ENCODE results near the gene MN1. TPM values are rescaled to one million over a fixed set of nuclear protein-coding genes. Genes with fewer than 3 reads are reported as not detected.

Gene MN1
- total RNA-seq, 1 experiment from 2014 or later = 8.2 TPM

DNA sequence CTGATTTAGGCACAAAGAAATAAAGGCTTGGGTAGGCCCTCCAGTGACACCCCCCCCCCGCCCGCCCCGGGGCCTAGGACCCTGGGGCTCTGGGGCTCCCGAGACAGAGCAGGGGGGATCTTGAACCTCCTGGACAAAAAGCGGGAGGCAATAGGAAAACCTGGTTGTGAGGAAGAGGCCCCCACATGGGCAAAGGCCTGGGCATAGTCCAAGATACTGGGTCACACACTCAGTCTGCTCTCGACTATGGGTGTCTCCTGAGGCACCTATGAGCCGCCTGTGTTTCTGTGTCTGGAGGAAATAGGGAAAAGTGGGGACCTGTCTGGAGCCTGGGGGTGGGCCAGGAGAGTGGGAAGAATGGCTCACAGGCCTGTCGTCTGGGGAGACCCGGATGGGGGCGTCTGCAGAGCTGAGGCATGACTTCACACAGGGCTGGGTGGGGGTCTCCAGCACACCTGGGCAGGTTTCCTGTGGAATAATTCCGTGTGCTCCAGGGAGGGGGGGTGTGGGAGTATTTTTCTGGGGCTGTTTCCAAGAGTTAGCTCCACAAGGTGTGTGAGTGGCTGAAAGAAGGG lies 2.4 kb upstream of the MN1 start:
- no peak for DNase-seq
- no peaks in the 10 kb centered on the region for H3K9me2 ChIP-seq (ENCODE audit: insufficient read depth)
- ChIA-PET CTCF (interaction anchor here (0.7 kb wide), 1 partner anchor 390 kb away, joined by 7 read pairs; no protein-coding TSS in a partner anchor), POLR2A (ENCODE audit: unreplicated experiment) (interaction anchor here (0.7 kb wide), 1 partner anchor 291 kb away, joined by 13 read pairs; no protein-coding TSS in a partner anchor)
- intact Hi-C loops (cut with micrococcal nuclease; ENCODE audit: unreplicated experiment) = loop anchor here (1.0 to 5.0 kb wide), 4 partner anchors 329 to 1132 kb away; no protein-coding TSS in a partner anchor
- peaks cover 13% of the 10 kb centered on the region for H3K79me2 ChIP-seq (ENCODE audit: low read depth)
- H3K36me3 ChIP-seq (ENCODE audit: low read depth) = no peaks in the 10 kb centered on the region
- no peaks in the 10 kb centered on the region for H3K9me3 ChIP-seq (ENCODE audit: insufficient read depth, low read depth)
- no peak overlapping the region for H3K27ac ChIP-seq
- H3K4me1 ChIP-seq (replicated peaks; ENCODE audit: insufficient read depth) = peaks cover 10% of the 10 kb centered on the region
- H3K27me3 ChIP-seq (ENCODE audit: insufficient read depth, low read depth) = no peaks in the 10 kb centered on the region
- BruUV-seq (replicated peaks) = no TSS peak
- H3F3A ChIP-seq (ENCODE audit: insufficient read depth, low read depth) = no peaks in the 10 kb centered on the region
- no peaks in the 10 kb centered on the region for H4K20me1 ChIP-seq (ENCODE audit: insufficient read depth)
- peak overlapping the region; percentile 70; the same call in 1 of the 2 replicates for H3K4me2 ChIP-seq
- no peak overlapping the region for H2AFZ ChIP-seq
- H3K4me3 ChIP-seq = no peak overlapping the region
- TF ChIP-seq, protein P1, sequence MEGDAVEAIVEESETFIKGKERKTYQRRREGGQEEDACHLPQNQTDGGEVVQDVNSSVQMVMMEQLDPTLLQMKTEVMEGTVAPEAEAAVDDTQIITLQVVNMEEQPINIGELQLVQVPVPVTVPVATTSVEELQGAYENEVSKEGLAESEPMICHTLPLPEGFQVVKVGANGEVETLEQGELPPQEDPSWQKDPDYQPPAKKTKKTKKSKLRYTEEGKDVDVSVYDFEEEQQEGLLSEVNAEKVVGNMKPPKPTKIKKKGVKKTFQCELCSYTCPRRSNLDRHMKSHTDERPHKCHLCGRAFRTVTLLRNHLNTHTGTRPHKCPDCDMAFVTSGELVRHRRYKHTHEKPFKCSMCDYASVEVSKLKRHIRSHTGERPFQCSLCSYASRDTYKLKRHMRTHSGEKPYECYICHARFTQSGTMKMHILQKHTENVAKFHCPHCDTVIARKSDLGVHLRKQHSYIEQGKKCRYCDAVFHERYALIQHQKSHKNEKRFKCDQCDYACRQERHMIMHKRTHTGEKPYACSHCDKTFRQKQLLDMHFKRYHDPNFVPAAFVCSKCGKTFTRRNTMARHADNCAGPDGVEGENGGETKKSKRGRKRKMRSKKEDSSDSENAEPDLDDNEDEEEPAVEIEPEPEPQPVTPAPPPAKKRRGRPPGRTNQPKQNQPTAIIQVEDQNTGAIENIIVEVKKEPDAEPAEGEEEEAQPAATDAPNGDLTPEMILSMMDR (conservative IDR thresholded peaks at IDR 0.05) = no peak
- TF ChIP-seq EZH2 (IDR thresholded peaks at IDR 0.05; ENCODE audit: low read depth) = no peak

DNA sequence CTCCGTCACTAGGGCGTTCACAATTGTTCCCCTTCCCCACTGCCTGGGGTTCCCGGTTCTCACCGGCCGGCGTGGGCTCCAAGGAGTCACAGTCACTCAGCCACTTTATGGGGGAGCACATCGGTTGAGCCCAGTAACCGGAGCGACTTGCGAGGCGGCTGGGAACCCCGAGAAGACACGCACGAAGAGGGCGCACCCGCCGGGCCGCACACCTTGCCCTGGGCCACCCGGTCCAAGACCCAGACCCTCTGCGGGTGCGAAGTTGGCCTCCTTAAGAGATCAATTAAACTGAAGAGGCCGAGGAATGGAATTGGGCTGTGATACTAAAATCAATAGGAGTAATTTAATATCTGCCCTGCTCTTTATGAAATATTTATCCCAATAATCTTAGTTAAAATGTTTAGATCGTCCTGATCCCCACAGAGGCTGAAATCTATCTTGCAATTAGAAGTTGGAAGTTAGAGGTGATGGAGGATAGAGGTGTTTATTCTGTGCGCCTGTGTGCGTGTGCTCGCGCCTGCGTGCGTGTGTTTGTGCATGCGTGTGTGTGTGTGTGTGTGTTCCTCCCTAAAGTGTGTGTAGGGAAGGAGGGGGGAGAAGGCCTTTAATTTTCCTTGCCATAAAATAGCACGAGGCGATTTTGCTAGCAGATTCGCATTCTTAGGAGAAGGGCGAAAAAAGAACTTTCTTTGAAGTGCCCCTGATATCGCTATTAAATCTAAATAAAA lies 954 bp upstream of the MN1 start:
- Histone ChIP-seq H3K4me2 (peak overlapping the region; percentile 99), H3K27me3 (ENCODE audit: insufficient read depth, low read depth) (no peaks in the 10 kb centered on the region), H2AFZ (peak overlapping the region; percentile 87), H3K4me1 (replicated peaks; ENCODE audit: insufficient read depth) (peaks cover 10% of the 10 kb centered on the region), H3K36me3 (ENCODE audit: low read depth) (no peaks in the 10 kb centered on the region), H3K79me2 (ENCODE audit: low read depth) (peaks cover 13% of the 10 kb centered on the region), H3K9me2 (ENCODE audit: insufficient read depth) (no peaks in the 10 kb centered on the region), H3F3A (ENCODE audit: insufficient read depth, low read depth) (no peaks in the 10 kb centered on the region), H3K27ac (no peak overlapping the region), H3K9me3 (ENCODE audit: insufficient read depth, low read depth) (no peaks in the 10 kb centered on the region), H3K4me3 (peak overlapping the region; percentile 92), H4K20me1 (ENCODE audit: insufficient read depth) (no peaks in the 10 kb centered on the region)
- intact Hi-C loops (cut with micrococcal nuclease; ENCODE audit: unreplicated experiment) = loop anchor here (1.0 to 5.0 kb wide), 3 partner anchors 133 to 1130 kb away; no protein-coding TSS in a partner anchor
- POLR2A ChIA-PET (ENCODE audit: unreplicated experiment) = interaction anchor here (0.6 kb wide), 1 partner anchor 51 kb away, joined by 6 read pairs; no protein-coding TSS in a partner anchor
- DNase-seq = no peak
- CTCF ChIA-PET = interaction anchor here (0.6 kb wide), 1 partner anchor 377 kb away, joined by 5 read pairs; no protein-coding TSS in a partner anchor
- BruUV-seq (replicated peaks) = TSS peak; percentile 45
- TF ChIP-seq, protein P1 (conservative IDR thresholded peaks at IDR 0.05) = no peak
- no peak for TF ChIP-seq EZH2 (IDR thresholded peaks at IDR 0.05; ENCODE audit: low read depth)

DNA sequence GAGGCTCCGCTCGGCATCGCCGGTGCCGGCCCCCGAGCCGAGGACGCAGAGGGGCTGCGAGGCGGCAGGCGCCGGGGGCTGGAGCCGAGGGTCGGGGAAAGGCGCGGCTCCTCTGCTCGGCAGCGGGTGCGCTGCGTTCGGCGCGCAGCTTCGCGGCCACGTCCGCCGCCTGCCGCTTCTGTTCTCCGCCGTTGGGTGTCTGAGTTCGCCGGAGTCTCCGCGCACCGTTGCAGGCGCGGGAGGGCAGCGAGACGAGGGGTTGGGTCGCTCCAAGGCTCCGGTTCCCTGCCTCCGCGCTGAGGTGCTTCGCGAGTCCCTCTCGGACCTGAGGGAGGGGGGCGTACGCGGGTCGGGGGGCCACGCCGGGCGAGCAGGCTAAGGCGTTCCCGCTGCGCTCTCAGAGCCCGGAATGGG lies 347 bp downstream of the MN1 start:
- BruUV-seq (replicated peaks) = no TSS peak
- Histone ChIP-seq H3K36me3 (ENCODE audit: low read depth) (no peaks in the 10 kb centered on the region), H3K79me2 (ENCODE audit: low read depth) (peaks cover 13% of the 10 kb centered on the region)

More for the DNA sequence above, 347 bp downstream of the MN1 start:
- Histone ChIP-seq H3K9me2 (ENCODE audit: insufficient read depth) (no peaks in the 10 kb centered on the region), H3K27me3 (ENCODE audit: insufficient read depth, low read depth) (no peaks in the 10 kb centered on the region), H4K20me1 (ENCODE audit: insufficient read depth) (no peaks in the 10 kb centered on the region), H3K9me3 (ENCODE audit: insufficient read depth, low read depth) (no peaks in the 10 kb centered on the region), H3K4me1 (replicated peaks; ENCODE audit: insufficient read depth) (peaks cover 10% of the 10 kb centered on the region), H3K4me3 (peak overlapping the region; percentile 92), H3F3A (ENCODE audit: insufficient read depth, low read depth) (no peaks in the 10 kb centered on the region), H3K4me2 (peak overlapping the region; percentile 99), H3K27ac (0 out of 2 replicates have a peak overlapping the region, but pooled peaks have one; percentile 13), H2AFZ (peak overlapping the region; percentile 87)
- peak in 1 of 2 experiments; percentile 29 for DNase-seq
- ChIA-PET POLR2A (ENCODE audit: unreplicated experiment) (no interaction called here), CTCF (interaction anchor here (0.6 kb wide), 1 partner anchor 674 kb away, joined by 4 read pairs; no protein-coding TSS in a partner anchor)
- intact Hi-C loops (cut with micrococcal nuclease; ENCODE audit: unreplicated experiment) = loop anchor here (2.0 to 5.0 kb wide), 4 partner anchors 82 to 1129 kb away; no protein-coding TSS in a partner anchor
- TF ChIP-seq EZH2 (IDR thresholded peaks at IDR 0.05; ENCODE audit: low read depth) = no peak
- TF ChIP-seq, protein P1 (conservative IDR thresholded peaks at IDR 0.05) = no peak

All from PC-9 (cell line).